HEK293T (cell line): ENCODE results near the gene ZNF865.

ENCODE experiments used
- ARNT ChIP-seq: fragments of 450-650 bp; IDR thresholded peaks from 2 replicates; pipeline ENCODE4 v1.6.1; 2017; ENCODE audit warnings: mild to moderate bottlenecking
- FOXA1 ChIP-seq: fragments of 450-650 bp; IDR thresholded peaks from 2 replicates; pipeline ENCODE4 v1.6.1; 2016; ENCODE audit warnings: mild to moderate bottlenecking
- FOXK2 ChIP-seq: fragments of 450-650 bp; IDR thresholded peaks from 2 replicates; pipeline ENCODE4 v1.6.1; 2016; ENCODE audit warnings: mild to moderate bottlenecking
- FOXM1 ChIP-seq: fragments of 450-650 bp; IDR thresholded peaks from 2 replicates; pipeline ENCODE4 v1.6.1; 2017; ENCODE audit warnings: mild to moderate bottlenecking, borderline replicate concordance
- NFRKB ChIP-seq: fragments of 450-650 bp; IDR thresholded peaks from 2 replicates; pipeline ENCODE4 v1.6.1; 2016; ENCODE audit warnings: mild to moderate bottlenecking, moderate library complexity
- SP1 ChIP-seq: fragments of 450-650 bp; IDR thresholded peaks from 2 replicates; pipeline ENCODE4 v1.6.1; 2017
- TARDBP ChIP-seq: fragments of 450-650 bp; IDR thresholded peaks from 2 replicates; pipeline ENCODE4 v1.6.1; 2016
- ZNF384 ChIP-seq: fragments of 450-650 bp; IDR thresholded peaks from 2 replicates; pipeline ENCODE4 v1.6.1; 2016
- TF ChIP-seq, protein P1 (sequence below): fragments of 450-650 bp; IDR thresholded peaks from 2 replicates; pipeline ENCODE4 v1.6.1; 2016

DNA sequence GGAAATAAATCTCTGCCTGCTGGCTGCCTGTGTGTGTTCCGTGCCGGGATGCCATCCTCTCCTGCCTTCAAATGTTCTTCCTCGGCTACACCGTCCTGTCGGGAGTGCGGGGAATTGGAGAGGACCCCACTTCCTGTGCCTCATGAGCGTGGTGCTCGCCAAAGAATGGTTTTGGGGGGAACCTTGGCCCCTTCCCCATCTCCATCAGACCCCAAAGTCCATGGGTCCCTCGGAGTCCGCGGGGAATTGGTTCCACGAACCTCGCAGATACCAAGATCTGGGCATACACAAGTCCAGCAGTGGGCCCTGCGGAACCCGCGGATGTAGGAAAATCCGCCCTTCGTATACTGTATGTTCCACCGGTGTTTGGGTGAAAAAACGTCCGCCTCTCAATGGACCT, 2.3 kb upstream of the ZNF865 start:
- no peak for TF ChIP-seq FOXM1
- no peak for TF ChIP-seq SP1
- TF ChIP-seq FOXA1, result no peak
- no peak for TF ChIP-seq ARNT
- no peak for TF ChIP-seq TARDBP
- TF ChIP-seq FOXK2, result no peak
- TF ChIP-seq, protein P1, sequence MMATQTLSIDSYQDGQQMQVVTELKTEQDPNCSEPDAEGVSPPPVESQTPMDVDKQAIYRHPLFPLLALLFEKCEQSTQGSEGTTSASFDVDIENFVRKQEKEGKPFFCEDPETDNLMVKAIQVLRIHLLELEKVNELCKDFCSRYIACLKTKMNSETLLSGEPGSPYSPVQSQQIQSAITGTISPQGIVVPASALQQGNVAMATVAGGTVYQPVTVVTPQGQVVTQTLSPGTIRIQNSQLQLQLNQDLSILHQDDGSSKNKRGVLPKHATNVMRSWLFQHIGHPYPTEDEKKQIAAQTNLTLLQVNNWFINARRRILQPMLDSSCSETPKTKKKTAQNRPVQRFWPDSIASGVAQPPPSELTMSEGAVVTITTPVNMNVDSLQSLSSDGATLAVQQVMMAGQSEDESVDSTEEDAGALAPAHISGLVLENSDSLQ, result no peak
- TF ChIP-seq NFRKB, result no peak
- no peak for TF ChIP-seq ZNF384
